Stimulated activated naive CD8-positive, alpha-beta T cell treated with anti-CD3 and anti-CD28 coated beads, Interleukin-15, Interleukin-2, amounts not matched to agents 100 ng/mL and 50 ng/mL, for 24 hours (primary cell): Measurements from ENCODE around the gene DNASE1.

Experiments
- H3K27ac Mint-ChIP-seq: one replicate; pipeline ENCODE4 v1.8.0; 2021; ENCODE audit warnings: mild to moderate bottlenecking, mixed read lengths
- H3K27me3 Mint-ChIP-seq: one replicate; pipeline ENCODE4 v1.8.0; 2021; ENCODE audit warnings: mixed read lengths
- H3K36me3 Mint-ChIP-seq: one replicate; pipeline ENCODE4 v1.8.0; 2021; ENCODE audit warnings: low read depth, mixed read lengths
- H3K4me1 Mint-ChIP-seq: one replicate; pipeline ENCODE4 v1.8.0; 2021; ENCODE audit warnings: low read depth, mixed read lengths
- H3K4me3 Mint-ChIP-seq: one replicate; pipeline ENCODE4 v1.8.0; 2021; ENCODE audit warnings: mild to moderate bottlenecking, mixed read lengths
- H3K9me3 Mint-ChIP-seq: one replicate; pipeline ENCODE4 v1.8.0; 2021; ENCODE audit warnings: mixed read lengths

DNASE1 gene

DNA sequence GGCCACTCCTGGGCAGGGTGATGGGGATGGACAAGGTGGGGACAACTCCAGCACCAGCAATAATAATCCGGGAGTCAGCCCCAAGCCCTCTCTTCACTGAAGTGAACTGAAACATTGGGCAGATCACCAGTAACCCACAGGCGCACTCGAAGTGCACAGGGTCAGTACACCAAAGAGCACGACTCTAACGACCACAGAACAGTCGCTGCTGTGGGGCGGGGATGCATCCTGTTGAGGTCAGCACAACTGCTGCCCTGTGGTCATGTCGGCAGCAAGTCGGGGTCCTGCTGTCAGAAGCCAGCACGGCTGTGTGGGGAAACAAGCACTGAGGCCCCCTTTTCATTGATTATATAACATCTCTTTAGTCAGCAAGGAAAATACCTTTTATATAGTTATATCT lies 14.6 kb downstream of the DNASE1 start:
- H3K4me1 Mint-ChIP-seq: peaks cover 14% of the 10 kb centered on the region
- peaks cover 53% of the 10 kb centered on the region for H3K36me3 Mint-ChIP-seq
- no peaks in the 10 kb centered on the region for H3K9me3 Mint-ChIP-seq
- no peak overlapping the region for H3K4me3 Mint-ChIP-seq
- H3K27ac Mint-ChIP-seq: no peak overlapping the region
- H3K27me3 Mint-ChIP-seq: no peaks in the 10 kb centered on the region

DNA sequence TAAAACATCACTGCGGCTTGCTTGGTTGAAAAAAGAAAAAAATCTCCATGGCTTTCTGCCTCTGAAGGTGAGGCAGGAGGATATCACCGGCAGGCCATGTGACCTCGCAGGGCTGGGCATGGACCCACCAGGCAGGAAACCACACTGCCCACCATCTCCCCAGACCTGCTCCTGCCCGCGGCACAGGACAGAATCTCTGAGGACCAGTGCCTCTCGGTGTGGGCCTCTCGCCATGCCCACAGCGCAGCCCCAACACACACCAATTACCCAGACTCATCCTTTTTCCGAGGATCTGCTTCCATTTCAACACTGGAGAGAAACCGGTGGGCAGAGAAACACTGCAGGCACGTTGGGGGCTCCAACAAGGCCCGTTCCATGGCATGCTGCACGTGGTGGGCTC lies 16.2 kb downstream of the DNASE1 start:
- no peak overlapping the region for H3K4me3 Mint-ChIP-seq
- no peak overlapping the region for H3K27ac Mint-ChIP-seq
- no peaks in the 10 kb centered on the region for H3K9me3 Mint-ChIP-seq
- H3K36me3 Mint-ChIP-seq: peaks cover 55% of the 10 kb centered on the region
- H3K4me1 Mint-ChIP-seq: peaks cover 14% of the 10 kb centered on the region
- H3K27me3 Mint-ChIP-seq: no peaks in the 10 kb centered on the region

DNA sequence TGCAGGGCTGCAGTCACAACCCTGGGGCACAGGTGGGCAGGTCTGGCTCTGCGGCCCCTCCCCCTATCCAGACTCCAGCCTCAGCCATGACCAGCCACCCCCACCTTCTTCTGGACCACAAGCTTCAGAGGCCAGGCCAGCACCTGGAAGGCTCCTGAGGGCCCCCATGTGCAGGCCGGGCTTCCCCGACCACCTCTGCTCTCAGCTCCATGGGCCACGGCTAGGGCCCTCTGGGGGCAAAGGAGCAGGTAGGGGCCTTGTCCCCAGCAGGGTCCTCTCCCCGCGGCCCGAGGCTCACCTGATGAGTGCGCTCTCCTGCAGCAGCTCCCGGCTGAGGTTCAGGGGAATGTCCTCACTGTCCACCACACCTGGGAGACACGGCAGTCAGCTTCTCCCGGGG lies 16.9 kb downstream of the DNASE1 start:
- Mint-ChIP-seq H3K36me3 (peaks cover 49% of the 10 kb centered on the region), H3K27me3 (no peaks in the 10 kb centered on the region), H3K4me3 (no peak overlapping the region), H3K9me3 (no peaks in the 10 kb centered on the region), H3K27ac (no peak overlapping the region), H3K4me1 (peaks cover 10% of the 10 kb centered on the region)

DNA sequence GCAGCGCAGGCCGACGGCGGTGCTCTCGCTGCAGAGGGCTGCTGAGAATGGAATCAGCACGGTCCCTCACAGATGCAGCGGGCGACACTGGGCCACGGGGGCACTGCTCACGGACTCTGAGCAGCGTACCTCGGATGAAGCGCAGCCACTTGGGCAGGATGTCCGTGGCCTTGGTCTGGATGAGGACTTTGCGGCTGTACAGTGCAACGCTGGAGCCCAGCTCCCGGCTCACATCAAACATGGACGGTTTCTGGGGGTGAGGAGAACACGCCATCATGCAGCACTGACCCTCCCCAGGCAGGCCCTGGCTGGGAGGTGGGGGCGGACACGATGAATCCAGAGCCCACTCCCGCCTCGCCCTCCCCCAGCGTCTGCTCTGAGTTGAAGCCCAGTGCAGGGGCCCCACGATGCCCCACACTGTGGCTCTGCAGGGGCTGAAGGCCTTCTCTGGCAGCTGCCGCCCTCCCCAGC lies 18.1 kb downstream of the DNASE1 start:
- peaks cover 10% of the 10 kb centered on the region for H3K4me1 Mint-ChIP-seq
- peaks cover 47% of the 10 kb centered on the region for H3K36me3 Mint-ChIP-seq
- no peaks in the 10 kb centered on the region for H3K27me3 Mint-ChIP-seq

DNA sequence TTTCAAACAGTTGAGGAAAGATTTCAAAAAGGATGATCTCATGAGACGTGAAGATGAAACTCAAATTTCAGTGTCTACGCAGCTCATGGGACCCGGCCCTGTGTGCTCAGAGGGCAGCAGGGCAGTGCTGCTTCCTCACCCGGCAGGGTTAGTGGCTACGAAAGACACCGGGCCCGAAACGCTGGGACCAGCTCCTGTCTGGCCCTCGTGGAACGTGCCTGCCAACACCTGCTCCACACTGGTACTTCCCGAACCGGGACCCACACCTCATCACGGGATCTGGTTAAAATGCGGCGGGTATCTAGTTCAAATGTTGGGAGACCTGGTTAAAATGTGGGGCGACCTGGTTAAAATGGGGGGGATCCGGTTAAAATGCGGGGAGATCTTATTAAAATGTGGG lies 18.7 kb downstream of the DNASE1 start:
- Mint-ChIP-seq H3K27ac (no peak overlapping the region), H3K36me3 (peaks cover 53% of the 10 kb centered on the region), H3K27me3 (no peaks in the 10 kb centered on the region), H3K4me3 (no peak overlapping the region), H3K4me1 (peaks cover 10% of the 10 kb centered on the region), H3K9me3 (no peaks in the 10 kb centered on the region)

More for the DNA sequence above, 18.1 kb downstream of the DNASE1 start:
- H3K4me3 Mint-ChIP-seq: no peak overlapping the region
- no peak overlapping the region for H3K27ac Mint-ChIP-seq
- H3K9me3 Mint-ChIP-seq: no peaks in the 10 kb centered on the region

DNA sequence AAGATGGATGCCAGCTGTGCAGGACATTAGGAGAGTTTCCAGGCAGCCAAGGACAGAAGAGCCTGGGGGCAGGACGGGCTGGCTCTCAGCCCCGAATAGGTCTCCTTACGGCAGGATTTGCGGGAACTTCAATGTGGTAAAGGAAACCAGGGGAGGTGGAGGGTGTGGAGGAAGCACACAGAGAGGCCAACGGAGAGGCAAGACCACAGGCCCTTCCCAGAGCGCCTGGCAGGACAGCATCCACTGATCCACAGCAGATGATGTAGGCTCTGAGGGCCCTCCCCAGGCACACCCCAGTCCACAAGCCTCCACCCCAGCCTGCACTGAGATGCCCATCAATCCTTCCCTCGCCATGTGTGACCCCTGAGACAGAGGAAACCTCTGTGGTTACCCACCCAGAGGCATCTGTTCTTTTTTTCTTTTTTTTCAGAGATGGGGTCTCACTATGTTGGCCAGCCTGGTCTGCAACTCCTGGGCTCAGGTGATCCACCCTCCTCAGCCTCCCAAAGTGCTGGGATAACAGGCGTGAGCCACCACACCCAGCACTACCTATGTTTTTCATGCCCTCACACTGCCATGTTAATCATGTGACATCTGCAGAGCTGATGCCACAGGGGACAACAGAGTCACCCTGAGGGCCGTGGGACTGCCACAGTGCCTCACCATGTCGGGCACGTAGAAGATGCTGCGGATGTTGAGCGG lies 19.3 kb downstream of the DNASE1 start:
- peaks cover 10% of the 10 kb centered on the region for H3K4me1 Mint-ChIP-seq
- peaks cover 58% of the 10 kb centered on the region for H3K36me3 Mint-ChIP-seq
- no peaks in the 10 kb centered on the region for H3K27me3 Mint-ChIP-seq
- H3K9me3 Mint-ChIP-seq: no peaks in the 10 kb centered on the region
- no peak overlapping the region for H3K4me3 Mint-ChIP-seq
- H3K27ac Mint-ChIP-seq: no peak overlapping the region

DNA sequence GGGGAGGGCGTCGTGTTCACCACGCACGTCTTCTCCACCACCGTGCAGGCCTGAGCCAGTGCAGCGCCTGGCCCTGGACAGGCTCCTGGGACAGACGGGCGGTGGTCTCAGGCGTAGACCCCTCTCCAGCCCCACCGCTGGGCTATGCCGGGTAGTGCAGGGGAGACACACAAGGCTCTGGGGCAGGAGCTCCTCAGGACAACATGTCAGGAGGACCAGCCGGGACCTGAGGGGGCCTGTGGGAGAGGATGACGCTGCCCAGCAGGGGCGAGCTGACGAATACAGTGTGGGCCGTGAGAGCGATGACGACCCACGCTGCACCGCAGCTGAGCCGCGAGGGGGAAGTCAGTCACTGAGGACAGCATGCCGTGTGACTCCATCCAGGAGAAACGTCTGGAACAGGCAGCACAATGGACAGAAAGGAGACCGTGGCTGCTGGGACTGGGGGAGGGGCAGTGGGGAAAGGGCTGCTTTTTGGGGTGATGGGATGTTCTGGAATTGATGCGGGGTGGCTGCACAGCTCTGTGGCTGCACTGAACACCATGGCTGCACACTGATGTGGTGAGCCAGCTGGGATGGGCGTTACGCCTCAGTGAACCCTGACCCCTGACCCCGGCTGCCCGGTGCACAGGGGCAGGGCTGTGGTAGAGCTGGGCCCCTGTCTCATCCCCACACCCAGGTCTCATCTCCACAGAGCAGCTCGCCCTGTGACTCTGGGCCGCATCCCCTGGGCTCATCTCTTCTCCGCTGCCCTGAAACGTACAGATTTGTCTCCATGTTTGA lies 20.2 kb downstream of the DNASE1 start:
- no peak overlapping the region for H3K27ac Mint-ChIP-seq
- H3K36me3 Mint-ChIP-seq: peaks cover 64% of the 10 kb centered on the region
- H3K4me3 Mint-ChIP-seq: no peak overlapping the region
- no peaks in the 10 kb centered on the region for H3K9me3 Mint-ChIP-seq
- no peaks in the 10 kb centered on the region for H3K27me3 Mint-ChIP-seq
- H3K4me1 Mint-ChIP-seq: peaks cover 9% of the 10 kb centered on the region

DNA sequence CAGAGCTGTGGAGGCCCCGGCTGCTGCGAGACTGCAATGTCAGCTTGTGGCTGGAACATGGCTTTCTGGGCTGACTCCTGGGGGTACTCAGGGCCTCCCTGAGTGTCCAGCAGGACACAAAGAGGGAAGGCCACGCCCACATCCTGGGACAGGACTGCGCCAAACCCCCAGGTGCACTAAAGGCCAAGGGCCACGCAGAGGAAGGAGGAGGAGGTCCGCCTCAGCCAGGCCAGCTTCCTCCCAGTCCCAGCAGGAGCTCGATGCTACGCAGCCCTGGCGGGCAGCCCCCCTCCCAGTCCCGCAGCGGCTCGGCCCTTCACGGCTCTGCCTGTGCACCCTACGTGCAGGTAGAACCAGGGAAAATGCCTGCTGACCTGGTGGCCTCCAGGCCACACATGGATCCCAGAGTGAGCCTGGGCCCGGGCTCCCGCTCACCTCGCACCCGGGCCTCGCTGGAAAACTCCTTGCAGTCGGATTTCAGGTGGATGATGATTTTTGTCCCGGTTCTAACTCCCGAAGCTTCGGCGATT lies 21.2 kb downstream of the DNASE1 start:
- Mint-ChIP-seq H3K36me3 (peaks cover 64% of the 10 kb centered on the region), H3K27me3 (no peaks in the 10 kb centered on the region), H3K4me3 (no peak overlapping the region), H3K9me3 (no peaks in the 10 kb centered on the region), H3K27ac (no peak overlapping the region), H3K4me1 (peaks cover 5% of the 10 kb centered on the region)

DNA sequence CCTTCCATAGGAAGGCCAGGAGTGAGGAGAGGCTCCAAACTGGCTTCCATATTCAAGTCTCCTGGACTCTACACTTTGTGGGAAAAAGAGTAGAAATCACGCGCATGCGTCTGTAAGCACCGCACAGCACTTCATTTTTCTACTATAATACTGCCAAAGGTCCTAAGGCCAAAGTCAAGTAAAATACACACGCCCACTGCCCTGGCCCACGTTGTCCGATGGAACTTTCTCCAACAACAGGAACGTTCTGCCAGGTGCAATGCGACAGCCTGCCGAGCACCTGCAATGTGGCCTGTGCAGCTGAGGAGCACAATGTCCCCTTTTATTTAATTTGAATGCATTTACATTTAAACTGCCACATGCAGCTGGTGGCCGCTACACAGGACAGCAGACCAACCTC lies 23.5 kb downstream of the DNASE1 start:
- Mint-ChIP-seq H3K36me3 (peaks cover 68% of the 10 kb centered on the region), H3K4me1 (no peaks in the 10 kb centered on the region), H3K27ac (no peak overlapping the region), H3K27me3 (no peaks in the 10 kb centered on the region), H3K9me3 (no peaks in the 10 kb centered on the region), H3K4me3 (no peak overlapping the region)

DNA sequence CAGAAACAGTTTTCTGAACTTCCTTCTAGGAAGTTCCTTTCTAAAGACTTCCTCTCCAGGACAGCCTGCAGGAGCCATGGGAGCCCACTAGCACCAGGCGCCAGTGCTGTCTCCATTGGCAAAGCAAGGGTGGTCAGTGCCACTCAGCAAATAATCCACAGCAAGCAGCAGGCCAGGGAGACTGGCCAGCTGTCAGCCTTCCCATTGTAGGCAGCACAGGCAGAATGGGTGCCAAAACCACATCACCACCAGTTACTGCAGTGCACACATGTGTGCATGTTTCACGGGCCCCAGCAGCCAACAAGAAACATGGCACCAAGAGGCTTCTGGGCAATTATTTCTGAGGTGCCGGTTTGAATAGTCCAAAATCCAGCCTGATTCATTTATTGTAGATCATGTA lies 26.7 kb downstream of the DNASE1 start:
- H3K4me3 Mint-ChIP-seq: no peak overlapping the region
- H3K4me1 Mint-ChIP-seq: no peaks in the 10 kb centered on the region
- H3K27me3 Mint-ChIP-seq: no peaks in the 10 kb centered on the region
- no peak overlapping the region for H3K27ac Mint-ChIP-seq
- peaks cover 71% of the 10 kb centered on the region for H3K36me3 Mint-ChIP-seq
- H3K9me3 Mint-ChIP-seq: no peaks in the 10 kb centered on the region

DNA sequence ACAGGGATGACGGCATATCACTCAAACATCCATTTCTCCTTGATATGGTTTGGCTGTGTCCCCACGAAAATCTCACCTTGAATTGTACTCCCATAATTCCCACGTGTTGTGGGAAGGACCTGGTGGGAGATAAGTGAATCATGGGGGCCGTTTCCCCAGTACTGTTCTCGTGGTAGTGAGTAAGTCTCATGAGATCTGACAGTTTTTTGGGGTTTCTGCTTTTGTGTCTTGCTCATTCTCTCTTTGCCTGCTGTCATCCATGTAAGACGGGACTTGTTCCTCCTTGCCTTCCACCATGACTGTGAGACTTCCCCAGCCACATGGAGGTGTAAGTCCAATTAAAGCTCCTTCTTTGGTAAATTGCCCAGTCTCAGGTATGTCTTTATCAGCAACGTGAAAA lies 32.5 kb downstream of the DNASE1 start:
- H3K36me3 Mint-ChIP-seq: peaks cover 72% of the 10 kb centered on the region
- peaks cover 8% of the 10 kb centered on the region for H3K4me1 Mint-ChIP-seq
- H3K27ac Mint-ChIP-seq: no peak overlapping the region
- H3K4me3 Mint-ChIP-seq: no peak overlapping the region
- no peaks in the 10 kb centered on the region for H3K9me3 Mint-ChIP-seq
- H3K27me3 Mint-ChIP-seq: no peaks in the 10 kb centered on the region

DNA sequence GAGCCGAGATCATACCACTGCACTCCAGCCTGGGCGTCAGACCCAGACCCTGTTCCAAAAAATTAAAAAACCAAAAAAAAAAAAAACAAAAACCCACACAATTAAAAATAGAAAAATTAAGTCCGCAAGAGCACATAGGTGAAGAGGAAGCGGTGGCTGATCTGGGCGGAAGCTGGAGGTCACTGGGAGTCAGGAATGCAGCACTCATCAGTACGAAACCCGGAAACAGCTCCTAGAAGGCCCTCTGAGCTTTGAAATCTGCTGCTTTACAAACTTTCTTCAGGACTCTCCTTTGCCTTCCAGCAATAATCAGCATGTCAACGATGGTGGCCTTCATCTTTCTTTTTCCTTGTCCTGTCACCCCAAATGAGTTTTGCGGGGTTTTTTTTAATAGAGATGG lies 33.3 kb downstream of the DNASE1 start:
- Mint-ChIP-seq H3K27ac (no peak overlapping the region), H3K9me3 (no peaks in the 10 kb centered on the region), H3K4me3 (no peak overlapping the region), H3K27me3 (no peaks in the 10 kb centered on the region), H3K4me1 (peaks cover 8% of the 10 kb centered on the region), H3K36me3 (peaks cover 65% of the 10 kb centered on the region)

DNA sequence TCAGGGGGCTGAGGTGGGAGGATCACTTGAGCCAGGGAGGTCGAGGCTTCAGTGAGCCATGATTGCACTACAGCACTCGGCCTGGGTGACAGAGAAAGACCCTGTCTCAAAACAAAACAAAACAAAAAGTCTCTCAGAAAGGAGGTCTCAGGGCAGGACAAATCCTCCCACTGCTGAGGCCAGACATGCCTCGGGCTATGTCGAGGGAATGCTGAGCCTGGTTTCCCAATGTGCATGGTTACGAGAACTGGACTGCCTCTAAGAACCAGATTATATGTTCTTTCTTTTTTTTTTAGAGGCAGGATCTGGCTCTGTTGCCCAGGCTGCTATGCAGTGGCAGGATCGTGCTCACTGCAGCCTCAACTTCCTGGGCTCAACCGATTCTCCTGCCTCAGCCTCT lies 35.2 kb downstream of the DNASE1 start:
- Mint-ChIP-seq H3K36me3 (peaks cover 58% of the 10 kb centered on the region), H3K4me1 (peaks cover 8% of the 10 kb centered on the region), H3K27ac (no peak overlapping the region), H3K9me3 (no peaks in the 10 kb centered on the region), H3K27me3 (no peaks in the 10 kb centered on the region), H3K4me3 (no peak overlapping the region)

DNA sequence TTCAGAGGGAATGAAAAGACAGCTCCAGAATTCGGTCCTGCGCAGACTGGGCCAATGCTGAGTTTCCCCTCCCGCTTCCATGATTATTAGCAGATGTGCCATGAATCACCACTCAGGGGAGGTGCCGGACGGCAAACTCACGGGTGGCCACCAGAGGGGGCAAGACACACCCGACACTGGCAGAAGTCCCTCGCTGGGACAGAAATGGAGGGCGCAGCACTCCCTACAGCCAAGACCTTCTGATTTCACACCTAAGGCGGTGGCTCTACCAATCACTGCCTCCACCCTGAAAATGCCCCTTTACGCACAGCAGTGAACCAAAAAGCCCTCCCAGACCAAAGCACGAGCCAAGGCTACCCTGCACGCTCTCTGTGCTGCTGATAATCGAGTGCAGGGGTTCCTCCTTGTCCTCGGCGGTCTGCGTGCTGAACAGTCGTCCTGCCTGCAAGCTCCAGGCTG lies 36.0 kb downstream of the DNASE1 start:
- Mint-ChIP-seq H3K4me1 (peaks cover 8% of the 10 kb centered on the region), H3K27ac (no peak overlapping the region), H3K27me3 (no peaks in the 10 kb centered on the region), H3K36me3 (peaks cover 59% of the 10 kb centered on the region), H3K4me3 (no peak overlapping the region), H3K9me3 (no peaks in the 10 kb centered on the region)

DNA sequence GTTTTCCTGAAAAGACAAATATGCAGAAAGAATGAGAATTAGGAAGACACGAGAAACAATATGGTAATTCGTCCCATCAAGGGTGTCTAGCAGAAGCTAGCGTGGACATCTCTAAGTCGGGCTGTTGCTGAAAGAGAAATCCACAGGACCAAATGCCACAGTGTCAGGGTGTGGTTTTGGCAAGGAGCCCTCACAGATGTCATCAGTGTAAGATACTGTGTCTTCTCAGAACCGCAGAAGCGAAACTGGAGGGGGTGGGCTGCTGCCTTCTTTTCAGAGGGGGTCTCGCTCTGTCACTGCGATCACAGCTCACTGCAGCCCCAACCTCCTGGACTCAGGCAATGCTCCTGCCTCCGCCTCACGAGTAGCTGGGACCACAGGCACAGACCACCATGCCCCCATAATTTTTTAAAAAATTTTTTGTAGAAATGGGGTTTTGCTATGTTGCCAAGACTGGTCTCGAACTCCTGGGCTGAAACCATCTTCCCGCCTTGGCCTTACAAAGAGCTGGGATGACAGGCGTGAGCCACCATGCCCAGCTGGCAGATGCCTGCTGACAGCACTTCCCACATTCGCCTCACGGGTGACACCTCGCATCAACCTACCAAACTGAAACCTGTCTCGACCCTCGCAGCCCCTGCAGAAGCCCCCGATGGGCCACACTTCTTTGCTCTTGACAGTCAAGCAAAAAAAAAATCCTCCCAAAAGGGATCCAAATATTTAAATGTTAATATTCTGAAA lies 36.7 kb downstream of the DNASE1 start:
- Mint-ChIP-seq H3K36me3 (peaks cover 59% of the 10 kb centered on the region), H3K27ac (no peak overlapping the region), H3K4me1 (peaks cover 8% of the 10 kb centered on the region), H3K4me3 (no peak overlapping the region), H3K27me3 (no peaks in the 10 kb centered on the region), H3K9me3 (no peaks in the 10 kb centered on the region)
